Measurements from ENCODE around the gene PPP4C.
A peak's percentile ranks its signal among the peaks of the same experiment; 100 is the strongest.

The PPP4C gene

DNA sequence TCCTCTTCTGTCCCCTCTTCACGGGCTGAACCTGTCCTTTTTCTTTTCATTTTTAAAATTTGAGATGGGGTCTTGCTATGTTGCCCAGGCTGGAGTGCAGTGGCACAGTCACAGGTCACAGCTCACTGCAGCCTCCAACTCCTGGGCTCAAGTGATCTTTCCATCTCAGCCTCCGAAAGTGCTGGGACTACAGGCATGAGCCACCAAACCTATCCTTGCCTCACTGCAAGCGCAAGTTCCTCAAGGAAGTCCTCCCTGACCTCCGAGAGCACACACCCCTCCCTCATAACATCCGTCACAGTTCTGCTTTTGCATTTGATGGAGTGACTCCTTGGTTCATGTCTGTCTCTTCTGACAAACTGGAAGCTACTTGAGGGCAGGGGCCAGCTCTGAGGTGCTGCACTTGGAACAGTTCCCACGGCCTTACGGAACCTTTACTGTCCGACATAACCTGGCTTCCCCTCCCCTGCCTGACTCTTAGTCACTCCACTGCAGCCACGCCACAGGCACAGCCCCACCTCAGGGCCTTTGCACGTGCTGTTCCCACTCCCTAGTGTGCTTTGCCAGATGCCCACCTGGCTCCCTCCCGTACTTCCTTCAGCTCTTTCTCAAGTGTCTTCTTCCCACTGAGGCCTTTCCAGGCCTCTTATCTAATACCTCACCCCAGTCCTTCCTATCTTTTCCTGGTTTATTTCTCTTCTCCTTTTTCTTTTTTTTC is 11.5 kb downstream of the PPP4C start:
- Histone ChIP-seq H4K8ac (ENCODE audit: low read depth, low read length) (no peak overlapping the region), H3K23ac (ENCODE audit: low read depth, low read length, poor library complexity) (no peak overlapping the region), H3K27ac (replicated peaks; ENCODE audit: low read length) (no peak overlapping the region), H3K14ac (ENCODE audit: low read length) (no peak overlapping the region), H2BK15ac (ENCODE audit: low read length) (no peak overlapping the region), H3K9ac (ENCODE audit: low read depth, low read length, poor library complexity) (no peak overlapping the region), H3K4me3 (ENCODE audit: low read length in 2 of 2) (peak overlapping the region in 1 of 2 donors; percentile 1), H3K4me2 (ENCODE audit: insufficient read depth, low read length, poor library complexity, severe bottlenecking) (no peak overlapping the region), H2BK12ac (ENCODE audit: low read length) (no peak overlapping the region), H3K36me3 (replicated peaks in 1 of 2; ENCODE audit: control insufficient read depth in 2 of 2, insufficient read depth in 2 of 2, low read length in 2 of 2) (peaks cover 30 to 34% of the 10 kb centered on the region in 2 donors), H3K18ac (ENCODE audit: low read length) (no peak overlapping the region), H3K4ac (ENCODE audit: low read length) (no peak overlapping the region), H4K91ac (ENCODE audit: low read depth, low read length, poor library complexity) (no peak overlapping the region), H3K9me3 (replicated peaks in 1 of 2; ENCODE audit: control insufficient read depth in 2 of 2, insufficient read depth in 1 of 2, low read depth in 1 of 2, low read length in 2 of 2) (peaks cover 0 to 3% of the 10 kb centered on the region in 2 donors), H3K79me1 (ENCODE audit: low read depth, low read length) (no peaks in the 10 kb centered on the region), H2AK5ac (ENCODE audit: low read depth, low read length) (no peak overlapping the region), H2BK5ac (ENCODE audit: low read length) (no peak overlapping the region), H2BK120ac (ENCODE audit: low read depth, low read length) (no peak overlapping the region), H2AFZ (ENCODE audit: low read length) (no peak overlapping the region), H3K4me1 (ENCODE audit: control insufficient read depth in 2 of 2, insufficient read depth in 1 of 2, low read depth in 1 of 2, low read length in 2 of 2) (peaks cover 4 to 7% of the 10 kb centered on the region in 2 donors), H3K27me3 (ENCODE audit: control insufficient read depth in 3 of 3, insufficient read depth in 3 of 3, low read depth in 1 of 3, low read length in 3 of 3) (no peaks in the 10 kb centered on the region)
- no peak for DNase-seq (ENCODE audit: low spot score)
- WGBS, 2 donors (ENCODE audit: extremely low coverage in 2 of 2, insufficient read length in 2 of 2, insufficient replicate concordance in 1 of 2) = no CpG with 5 or more reads among the region's 11 CpGs

DNA sequence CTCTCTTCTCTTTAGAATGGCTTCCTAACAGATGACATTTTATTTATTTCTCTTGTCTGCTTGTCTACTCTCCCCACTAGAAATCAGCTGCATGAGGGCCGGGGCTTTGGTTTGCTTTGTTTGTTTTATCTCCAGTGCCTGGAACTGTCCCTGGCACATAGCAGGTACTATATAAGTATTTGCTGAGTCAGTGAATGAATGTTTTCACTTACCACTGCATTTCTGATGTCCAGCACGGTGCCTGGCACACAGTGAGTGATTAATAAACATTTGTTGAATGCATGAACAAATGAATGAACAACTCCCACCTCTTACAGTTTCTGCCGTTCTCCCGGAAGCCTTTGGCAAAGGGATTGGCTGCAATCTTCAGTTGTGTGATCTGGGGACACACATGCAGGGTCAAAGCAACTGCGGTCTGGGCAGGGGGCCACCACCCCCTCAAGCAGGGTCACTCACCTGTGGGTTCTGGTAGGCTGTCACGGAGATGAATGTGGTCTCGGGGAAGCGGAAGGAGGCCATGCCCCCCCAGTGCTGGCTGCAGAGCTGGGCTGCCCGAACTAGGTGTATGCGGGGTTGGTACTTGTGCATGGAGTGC is 12.5 kb downstream of the PPP4C start:
- Histone ChIP-seq H3K79me1 (ENCODE audit: low read depth, low read length) (no peaks in the 10 kb centered on the region), H3K18ac (ENCODE audit: low read length) (no peak overlapping the region), H3K36me3 (replicated peaks in 1 of 2; ENCODE audit: control insufficient read depth in 2 of 2, insufficient read depth in 2 of 2, low read length in 2 of 2) (peaks cover 20 to 24% of the 10 kb centered on the region in 2 donors), H2BK15ac (ENCODE audit: low read length) (no peak overlapping the region), H2AFZ (ENCODE audit: low read length) (no peak overlapping the region), H3K4me2 (ENCODE audit: insufficient read depth, low read length, poor library complexity, severe bottlenecking) (no peak overlapping the region), H3K14ac (ENCODE audit: low read length) (no peak overlapping the region), H4K8ac (ENCODE audit: low read depth, low read length) (no peak overlapping the region), H3K4ac (ENCODE audit: low read length) (no peak overlapping the region), H3K27ac (replicated peaks; ENCODE audit: low read length) (no peak overlapping the region), H2BK12ac (ENCODE audit: low read length) (no peak overlapping the region), H2AK5ac (ENCODE audit: low read depth, low read length) (peak overlapping the region; percentile 53), H3K4me1 (ENCODE audit: control insufficient read depth in 2 of 2, insufficient read depth in 1 of 2, low read depth in 1 of 2, low read length in 2 of 2) (peaks cover 8 to 11% of the 10 kb centered on the region in 2 donors), H3K9me3 (replicated peaks in 1 of 2; ENCODE audit: control insufficient read depth in 2 of 2, insufficient read depth in 1 of 2, low read depth in 1 of 2, low read length in 2 of 2) (peaks cover 0 to 3% of the 10 kb centered on the region in 2 donors), H3K23ac (ENCODE audit: low read depth, low read length, poor library complexity) (peak overlapping the region; percentile 92), H3K27me3 (ENCODE audit: control insufficient read depth in 3 of 3, insufficient read depth in 3 of 3, low read depth in 1 of 3, low read length in 3 of 3) (no peaks in the 10 kb centered on the region), H4K91ac (ENCODE audit: low read depth, low read length, poor library complexity) (no peak overlapping the region), H2BK5ac (ENCODE audit: low read length) (peak overlapping the region; percentile 4), H2BK120ac (ENCODE audit: low read depth, low read length) (no peak overlapping the region), H3K9ac (ENCODE audit: low read depth, low read length, poor library complexity) (peak overlapping the region; percentile 7), H3K4me3 (ENCODE audit: low read length in 2 of 2) (no peak overlapping the region)
- DNase-seq (ENCODE audit: low spot score) = no peak
- no CpG with 5 or more reads among the region's 10 CpGs for WGBS, 2 donors (ENCODE audit: extremely low coverage in 2 of 2, insufficient read length in 2 of 2, insufficient replicate concordance in 1 of 2)

- H3K27me3 ChIP-seq (ENCODE audit: control insufficient read depth in 3 of 3, insufficient read depth in 3 of 3, low read depth in 1 of 3, low read length in 3 of 3) = no peaks in the 10 kb centered on the region
These were observed 13.2 kb downstream of the PPP4C start for GRCh38 chr16:30088832-30089624.

More at GRCh38 chr16:30088832-30089624, 13.2 kb downstream of the PPP4C start:
- peak overlapping the region; percentile 92 for H3K23ac ChIP-seq (ENCODE audit: low read depth, low read length, poor library complexity)
- no peak overlapping the region for H2AFZ ChIP-seq (ENCODE audit: low read length)
- H3K79me1 ChIP-seq (ENCODE audit: low read depth, low read length) = no peaks in the 10 kb centered on the region
- H2BK5ac ChIP-seq (ENCODE audit: low read length) = peak overlapping the region; percentile 4
- H3K4me2 ChIP-seq (ENCODE audit: insufficient read depth, low read length, poor library complexity, severe bottlenecking) = no peak overlapping the region
- peaks cover 10 to 11% of the 10 kb centered on the region in 2 donors for H3K4me1 ChIP-seq (ENCODE audit: control insufficient read depth in 2 of 2, insufficient read depth in 1 of 2, low read depth in 1 of 2, low read length in 2 of 2)
- peak overlapping the region; percentile 53 for H2AK5ac ChIP-seq (ENCODE audit: low read depth, low read length)
- no peak overlapping the region for H3K4me3 ChIP-seq (ENCODE audit: low read length in 2 of 2)
- no peak overlapping the region for H2BK120ac ChIP-seq (ENCODE audit: low read depth, low read length)
- H3K18ac ChIP-seq (ENCODE audit: low read length) = peak overlapping the region; percentile 57
- no peak overlapping the region for H3K14ac ChIP-seq (ENCODE audit: low read length)
- H3K9ac ChIP-seq (ENCODE audit: low read depth, low read length, poor library complexity) = peak overlapping the region; percentile 7
- H3K4ac ChIP-seq (ENCODE audit: low read length) = no peak overlapping the region
- H2BK12ac ChIP-seq (ENCODE audit: low read length) = no peak overlapping the region
- no peak for DNase-seq (ENCODE audit: low spot score)
- H3K36me3 ChIP-seq (replicated peaks in 1 of 2; ENCODE audit: control insufficient read depth in 2 of 2, insufficient read depth in 2 of 2, low read length in 2 of 2) = peaks cover 14 to 17% of the 10 kb centered on the region in 2 donors
- H2BK15ac ChIP-seq (ENCODE audit: low read length) = peak overlapping the region; percentile 71
- H4K8ac ChIP-seq (ENCODE audit: low read depth, low read length) = no peak overlapping the region
- no peak overlapping the region for H4K91ac ChIP-seq (ENCODE audit: low read depth, low read length, poor library complexity)
- no CpG with 5 or more reads among the region's 22 CpGs for WGBS, 2 donors (ENCODE audit: extremely low coverage in 2 of 2, insufficient read length in 2 of 2, insufficient replicate concordance in 1 of 2)
- H3K9me3 ChIP-seq (replicated peaks in 1 of 2; ENCODE audit: control insufficient read depth in 2 of 2, insufficient read depth in 1 of 2, low read depth in 1 of 2, low read length in 2 of 2) = peaks cover 0 to 3% of the 10 kb centered on the region in 2 donors
- H3K27ac ChIP-seq (replicated peaks; ENCODE audit: low read length) = no peak overlapping the region

Data from neuronal stem cell (in vitro differentiated cells).